Thyroid gland (tissue), 4 donors: ENCODE measurements around the gene KAT5.

Source experiments
- CTCF ChIP-seq, 6 experiments: fragments of 200-600 bp in 3 of 6; fragments of 450-650 bp in 3 of 6; sonication (generic) in 3 of 6; IDR thresholded peaks; one replicate each; pipeline ENCODE4 v1.5.1; 2016 to 2019; ENCODE audit warnings: antibody characterized with exemption in 6 of 6, mild to moderate bottlenecking in 2 of 6, inconsistent platforms in 1 of 6, moderate library complexity in 1 of 6
- POLR2A ChIP-seq, 2 donors: fragments of 450-650 bp; IDR thresholded peaks; one replicate each; pipeline ENCODE4 v1.6.1; 2017; ENCODE audit warnings: antibody characterized with exemption in 2 of 2, mild to moderate bottlenecking in 2 of 2, moderate library complexity in 1 of 2

GRCh38 chr11:65764434-65764833 lies 52.4 kb downstream of the KAT5 start:
- TF ChIP-seq CTCF (IDR thresholded peaks at IDR 0.05) = no peak
- TF ChIP-seq POLR2A (IDR thresholded peaks at IDR 0.05) = no peak
